Activated B cell treated with CpG ODN at 0.5 μM for 24 hours (primary cell): ENCODE results near the gene ANO6. TPM values are rescaled to one million over a fixed set of nuclear protein-coding genes. Genes with fewer than 3 reads are reported as not detected.

Experiments
- ATAC-seq: fragments of 200-7000 bp; cut with Tn5 transposase; one replicate; pipeline ENCODE4 v1.10.0; 2021; ENCODE audit warnings: low read depth, mild to moderate bottlenecking, moderate library complexity
- CTCF ChIA-PET: fragments of 350-600 bp; sonication (Branson Sonifier 250); formaldehyde crosslinking; loops from one replicate; lab custom pipeline; 2021; ENCODE audit warnings: antibody characterized with exemption; lab: Charles Lee
- POLR2A ChIA-PET: fragments of 350-600 bp; sonication (Branson Sonifier 250); formaldehyde crosslinking; loops from one replicate; lab custom pipeline; 2021; ENCODE audit warnings: antibody characterized with exemption; lab: Charles Lee
- DNase-seq: peaks from one replicate; pipeline ENCODE4 v3.0.0; 2022
- H3K27ac Mint-ChIP-seq: one replicate; pipeline ENCODE4 v1.8.0; 2020; ENCODE audit warnings: mixed read lengths
- H3K27me3 Mint-ChIP-seq: one replicate; pipeline ENCODE4 v1.8.0; 2021; ENCODE audit warnings: mixed read lengths
- H3K36me3 Mint-ChIP-seq: one replicate; pipeline ENCODE4 v1.8.0; 2021; ENCODE audit warnings: low read depth, mixed read lengths
- H3K4me1 Mint-ChIP-seq: one replicate; pipeline ENCODE4 v1.8.0; 2021; ENCODE audit warnings: mixed read lengths
- H3K4me3 Mint-ChIP-seq: one replicate; pipeline ENCODE4 v1.8.0; 2020; ENCODE audit warnings: mild to moderate bottlenecking, mixed read lengths
- H3K9me3 Mint-ChIP-seq: one replicate; pipeline ENCODE4 v1.8.0; 2020; ENCODE audit warnings: mixed read lengths
- intact Hi-C: fragments of 100-400 bp; cut with micrococcal nuclease; formaldehyde crosslinking; loops from one replicate; pipeline ENCODE4 v1.15.1; 2024
- total RNA-seq: library from RNA; stranded (reverse); gene quantifications from 2 replicates; pipeline ENCODE4 v1.2.3, GENCODE V29; 2022
- TF ChIP-seq, protein P1 (sequence below): fragments of 200-600 bp; IDR thresholded peaks from one replicate; pipeline ENCODE4 v1.8.0; 2022; ENCODE audit warnings: antibody characterized with exemption, mild to moderate bottlenecking

The ANO6 gene
- total RNA-seq, 1 donor from 2014 or later: 16.3 TPM

DNA sequence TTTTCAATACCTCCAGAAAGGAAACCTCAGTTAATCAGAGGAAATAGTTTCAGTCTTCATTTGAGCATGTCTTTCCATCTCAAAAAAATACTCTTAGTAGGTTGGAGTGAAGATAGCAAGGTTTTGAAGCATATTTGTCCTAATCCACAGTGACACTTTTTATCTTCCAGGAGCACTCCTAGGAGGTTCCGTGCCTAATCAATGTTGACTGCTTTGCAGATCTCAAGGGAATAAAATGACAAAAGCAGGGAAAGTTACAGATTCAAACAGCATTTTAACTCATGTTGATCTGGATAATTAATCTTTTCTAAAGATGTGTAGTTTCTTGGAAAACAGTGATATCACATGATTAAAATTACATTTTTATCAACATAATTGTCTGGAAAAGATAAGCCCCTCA is 213.9 kb downstream of the ANO6 start:
- H3K27me3 Mint-ChIP-seq: no peaks in the 10 kb centered on the region
- CTCF ChIA-PET: no interaction called here
- POLR2A ChIA-PET: no interaction called here
- TF ChIP-seq, protein P1, sequence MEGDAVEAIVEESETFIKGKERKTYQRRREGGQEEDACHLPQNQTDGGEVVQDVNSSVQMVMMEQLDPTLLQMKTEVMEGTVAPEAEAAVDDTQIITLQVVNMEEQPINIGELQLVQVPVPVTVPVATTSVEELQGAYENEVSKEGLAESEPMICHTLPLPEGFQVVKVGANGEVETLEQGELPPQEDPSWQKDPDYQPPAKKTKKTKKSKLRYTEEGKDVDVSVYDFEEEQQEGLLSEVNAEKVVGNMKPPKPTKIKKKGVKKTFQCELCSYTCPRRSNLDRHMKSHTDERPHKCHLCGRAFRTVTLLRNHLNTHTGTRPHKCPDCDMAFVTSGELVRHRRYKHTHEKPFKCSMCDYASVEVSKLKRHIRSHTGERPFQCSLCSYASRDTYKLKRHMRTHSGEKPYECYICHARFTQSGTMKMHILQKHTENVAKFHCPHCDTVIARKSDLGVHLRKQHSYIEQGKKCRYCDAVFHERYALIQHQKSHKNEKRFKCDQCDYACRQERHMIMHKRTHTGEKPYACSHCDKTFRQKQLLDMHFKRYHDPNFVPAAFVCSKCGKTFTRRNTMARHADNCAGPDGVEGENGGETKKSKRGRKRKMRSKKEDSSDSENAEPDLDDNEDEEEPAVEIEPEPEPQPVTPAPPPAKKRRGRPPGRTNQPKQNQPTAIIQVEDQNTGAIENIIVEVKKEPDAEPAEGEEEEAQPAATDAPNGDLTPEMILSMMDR: no peak
- H3K4me3 Mint-ChIP-seq: no peak overlapping the region
- H3K36me3 Mint-ChIP-seq: peaks cover 56% of the 10 kb centered on the region
- no peaks in the 10 kb centered on the region for H3K9me3 Mint-ChIP-seq
- DNase-seq: no peak
- ATAC-seq: no peak
- intact Hi-C loops: loop anchor here (5.0 kb wide), 1 partner anchor 258 kb away; no protein-coding TSS in a partner anchor
- no peak overlapping the region for H3K27ac Mint-ChIP-seq
- no peaks in the 10 kb centered on the region for H3K4me1 Mint-ChIP-seq

DNA sequence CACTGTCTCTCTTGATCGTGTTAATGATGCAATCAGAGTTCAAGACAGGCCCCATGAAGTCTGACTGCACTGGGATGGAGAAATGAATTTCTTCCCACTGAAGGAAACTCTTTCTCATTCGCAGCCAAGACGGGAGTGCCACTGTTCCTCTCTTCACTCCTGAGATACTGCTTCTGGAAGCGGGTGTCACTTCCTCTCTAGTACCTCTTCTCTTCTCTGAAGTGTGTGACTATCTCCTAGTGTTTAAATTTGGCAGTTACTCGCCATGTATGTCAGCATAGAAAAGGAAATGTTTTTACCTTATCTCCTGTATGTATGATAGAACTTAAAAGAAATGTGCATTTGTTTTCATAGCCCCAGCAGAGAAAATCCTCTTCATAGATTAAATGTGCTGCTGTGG is 215.2 kb downstream of the ANO6 start:
- intact Hi-C loops: loop anchor here (5.0 kb wide), 1 partner anchor 259 kb away; no protein-coding TSS in a partner anchor
- Mint-ChIP-seq H3K27ac (no peak overlapping the region), H3K27me3 (no peaks in the 10 kb centered on the region), H3K36me3 (peaks cover 48% of the 10 kb centered on the region), H3K4me3 (no peak overlapping the region), H3K9me3 (no peaks in the 10 kb centered on the region), H3K4me1 (no peaks in the 10 kb centered on the region)
- ChIA-PET CTCF (no interaction called here), POLR2A (no interaction called here)
- TF ChIP-seq, protein P1: no peak
- ATAC-seq (no peak), DNase-seq (no peak)

DNA sequence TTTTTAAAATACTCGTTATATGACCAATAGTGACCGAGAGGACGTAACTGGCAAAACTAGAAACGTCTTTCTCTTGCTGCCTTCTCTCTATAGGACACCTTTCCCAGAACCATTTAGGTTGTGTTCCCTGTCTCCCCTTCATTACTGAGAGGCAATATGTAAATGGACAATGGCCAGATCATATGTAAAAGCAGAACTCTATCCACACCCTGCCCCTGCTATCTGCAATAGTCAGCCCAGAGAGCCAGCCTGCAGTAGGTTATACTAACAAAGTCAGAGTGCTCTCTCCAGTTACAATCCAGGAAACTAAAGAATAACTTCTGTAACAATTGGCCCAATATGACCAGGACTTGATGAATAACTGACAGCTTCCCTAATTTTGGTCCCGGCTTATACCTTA is 216.8 kb downstream of the ANO6 start:
- TF ChIP-seq, protein P1: no peak
- no peak overlapping the region for H3K27ac Mint-ChIP-seq
- POLR2A ChIA-PET: no interaction called here
- no peaks in the 10 kb centered on the region for H3K4me1 Mint-ChIP-seq
- H3K27me3 Mint-ChIP-seq: no peaks in the 10 kb centered on the region
- no peak for DNase-seq
- ATAC-seq: no peak
- no peak overlapping the region for H3K4me3 Mint-ChIP-seq
- peaks cover 32% of the 10 kb centered on the region for H3K36me3 Mint-ChIP-seq
- no peaks in the 10 kb centered on the region for H3K9me3 Mint-ChIP-seq
- CTCF ChIA-PET: no interaction called here
- intact Hi-C loops: loop anchor here (5.0 kb wide), 1 partner anchor 260 kb away; no protein-coding TSS in a partner anchor

DNA sequence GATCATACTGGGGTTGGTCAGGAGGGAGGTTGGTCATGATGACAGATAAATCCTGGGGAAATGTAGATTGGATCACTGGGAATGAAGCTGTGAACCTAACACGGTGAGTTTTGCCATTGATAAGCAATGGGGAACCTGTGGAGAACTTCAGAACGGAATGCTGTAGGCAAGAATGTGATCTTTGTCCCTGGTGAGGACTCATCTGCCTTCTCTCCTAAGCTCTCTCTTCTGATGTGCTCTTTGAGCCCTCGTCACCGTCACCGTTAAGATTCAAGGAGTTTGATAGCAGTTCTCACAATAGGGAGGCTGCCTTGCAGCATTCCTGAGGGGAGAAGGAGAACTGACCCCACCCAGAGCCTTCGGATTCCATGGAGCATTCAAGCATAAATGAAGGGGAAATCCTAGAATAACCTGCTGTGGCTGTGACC is 217.6 kb downstream of the ANO6 start:
- intact Hi-C loops: loop anchor here (5.0 kb wide), 1 partner anchor 261 kb away; no protein-coding TSS in a partner anchor
- no peak overlapping the region for H3K27ac Mint-ChIP-seq
- TF ChIP-seq, protein P1: no peak
- no peaks in the 10 kb centered on the region for H3K27me3 Mint-ChIP-seq
- ATAC-seq (no peak), DNase-seq (no peak)
- no peaks in the 10 kb centered on the region for H3K9me3 Mint-ChIP-seq
- no peak overlapping the region for H3K4me3 Mint-ChIP-seq
- no peaks in the 10 kb centered on the region for H3K4me1 Mint-ChIP-seq
- POLR2A ChIA-PET: no interaction called here
- H3K36me3 Mint-ChIP-seq: peaks cover 25% of the 10 kb centered on the region
- CTCF ChIA-PET: no interaction called here

DNA sequence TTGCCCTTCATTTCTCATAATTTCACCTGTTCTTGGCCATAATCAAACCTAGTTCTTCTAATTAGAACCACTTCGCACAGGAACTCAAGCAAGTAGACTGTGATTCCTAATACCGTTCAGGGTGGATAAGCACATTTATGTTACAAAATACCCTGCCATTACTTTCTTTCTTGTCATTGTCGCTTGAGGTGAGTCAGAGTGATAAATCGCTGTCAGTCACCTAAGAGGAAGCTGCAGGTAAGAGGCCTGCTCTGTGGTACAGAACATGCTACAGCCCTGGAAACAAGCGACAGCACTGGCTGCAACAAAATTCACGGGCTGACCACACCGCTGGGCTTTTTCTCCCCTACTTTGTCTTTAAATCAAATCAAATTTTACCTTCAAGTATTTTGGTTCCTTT is 218.2 kb downstream of the ANO6 start:
- Mint-ChIP-seq H3K4me1 (no peaks in the 10 kb centered on the region), H3K27me3 (no peaks in the 10 kb centered on the region), H3K36me3 (peaks cover 20% of the 10 kb centered on the region), H3K27ac (no peak overlapping the region), H3K9me3 (no peaks in the 10 kb centered on the region), H3K4me3 (no peak overlapping the region)
- CTCF ChIA-PET: no interaction called here
- POLR2A ChIA-PET: no interaction called here
- TF ChIP-seq, protein P1: no peak
- DNase-seq (no peak), ATAC-seq (no peak)
- intact Hi-C loops: loop anchor here (5.0 kb wide), 1 partner anchor 262 kb away; no protein-coding TSS in a partner anchor
